SK-N-SH treated with all-trans-retinoic acid at 6 μM for 48 hours (cell line): Measurements from ENCODE around the gene FAM117B.
"Not testable (repeated sequence)": the region's sequence is repeated elsewhere in the genome, so short reads cannot be mapped to it uniquely, and the experiment has no call there.

ENCODE experiments used
- ATAC-seq: fragments of 200-7000 bp; cut with Tn5 transposase; 3 replicates; pipeline ENCODE4 v1.9.1; 2020; ENCODE audit warnings: mild to moderate bottlenecking, moderate library complexity
- BACH2 ChIP-seq: fragments of 250-450 bp; sonication (Bioruptor Pico); IDR thresholded peaks from 2 replicates; pipeline ENCODE4 v1.9.0; 2021; ENCODE audit warnings: mild to moderate bottlenecking, borderline replicate concordance
- CSDC2 ChIP-seq: fragments of 250-450 bp; sonication (Bioruptor Pico); IDR thresholded peaks from 2 replicates; pipeline ENCODE4 v1.5.0; 2020; ENCODE audit warnings: mild to moderate bottlenecking, moderate library complexity
- CSRNP3 ChIP-seq: fragments of 250-450 bp; sonication (Bioruptor Pico); IDR thresholded peaks from 2 replicates; pipeline ENCODE4 v1.5.1; 2021; ENCODE audit warnings: mild to moderate bottlenecking, moderate library complexity
- ESRRG ChIP-seq: fragments of 250-450 bp; sonication (Bioruptor Pico); IDR thresholded peaks from 2 replicates; pipeline ENCODE4 v1.6.1; 2021; ENCODE audit warnings: mild to moderate bottlenecking
- GLIS3 ChIP-seq: fragments of 250-450 bp; sonication (Bioruptor Pico); IDR thresholded peaks from 2 replicates; pipeline ENCODE4 v1.5.0; 2020; ENCODE audit warnings: mild to moderate bottlenecking, moderate library complexity
- ISL1 ChIP-seq: fragments of 250-450 bp; sonication (Bioruptor Pico); IDR thresholded peaks from 2 replicates; pipeline ENCODE4 v2.1.2; 2022; ENCODE audit warnings: mild to moderate bottlenecking, moderate library complexity
- OSR1 ChIP-seq: fragments of 250-450 bp; sonication (Bioruptor Pico); IDR thresholded peaks from 2 replicates; pipeline ENCODE4 v1.8.0; 2022; ENCODE audit warnings: moderate library complexity, mild to moderate bottlenecking, inconsistent platforms
- PPARA ChIP-seq: fragments of 250-450 bp; sonication (Bioruptor Pico); IDR thresholded peaks from 2 replicates; pipeline ENCODE4 v1.5.0; 2020; ENCODE audit warnings: mild to moderate bottlenecking, borderline replicate concordance
- RARB ChIP-seq: fragments of 250-450 bp; sonication (Bioruptor Pico); IDR thresholded peaks from 2 replicates; pipeline ENCODE4 v1.8.0; 2021; ENCODE audit warnings: mild to moderate bottlenecking, moderate library complexity
- SNAI2 ChIP-seq: fragments of 250-450 bp; sonication (Bioruptor Pico); IDR thresholded peaks from 2 replicates; pipeline ENCODE4 v1.5.0; 2020; ENCODE audit warnings: mild to moderate bottlenecking, moderate library complexity
- TCF4 ChIP-seq: fragments of 250-450 bp; sonication (Bioruptor Pico); IDR thresholded peaks from 2 replicates; pipeline ENCODE4 v1.8.0; 2021; ENCODE audit warnings: mild to moderate bottlenecking, moderate library complexity, borderline replicate concordance
- TOX ChIP-seq: fragments of 250-450 bp; sonication (Bioruptor Pico); IDR thresholded peaks from 2 replicates; pipeline ENCODE4 v1.8.0; 2021; ENCODE audit warnings: mild to moderate bottlenecking, moderate library complexity, borderline replicate concordance
- ZC3H10 ChIP-seq: fragments of 250-450 bp; sonication (Bioruptor Pico); IDR thresholded peaks from 2 replicates; pipeline ENCODE4 v1.5.1; 2021; ENCODE audit warnings: mild to moderate bottlenecking, moderate library complexity
- ZFP3 ChIP-seq: fragments of 250-450 bp; sonication (Bioruptor Pico); IDR thresholded peaks from 2 replicates; pipeline ENCODE4 v1.5.0; 2020; ENCODE audit warnings: mild to moderate bottlenecking, moderate library complexity
- ZFP30 ChIP-seq: fragments of 450-650 bp; formaldehyde crosslinking; IDR thresholded peaks from 2 replicates; pipeline ENCODE4 v1.5.0; 2022; ENCODE audit warnings: mild to moderate bottlenecking, moderate library complexity
- ZNF565 ChIP-seq: fragments of 450-650 bp; formaldehyde crosslinking; conservative IDR thresholded peaks from 2 replicates; pipeline ENCODE4 v1.5.0; 2020; ENCODE audit warnings: low read depth, mild to moderate bottlenecking, moderate library complexity
- ZNF70 ChIP-seq: fragments of 450-650 bp; formaldehyde crosslinking; IDR thresholded peaks from 2 replicates; pipeline ENCODE4 v1.5.0; 2020; ENCODE audit warnings: mild to moderate bottlenecking, moderate library complexity
- ZNF8 ChIP-seq: fragments of 450-650 bp; formaldehyde crosslinking; IDR thresholded peaks from 2 replicates; pipeline ENCODE4 v1.5.0; 2020; ENCODE audit warnings: mild to moderate bottlenecking, moderate library complexity
- TF ChIP-seq, protein P1 (sequence below): fragments of 250-450 bp; sonication (Bioruptor Pico); IDR thresholded peaks from 2 replicates; pipeline ENCODE4 v1.8.0; 2021; ENCODE audit warnings: low read depth, mild to moderate bottlenecking, moderate library complexity, borderline replicate concordance
- TF ChIP-seq, protein P2 (sequence below): fragments of 250-450 bp; sonication (Bioruptor Pico); IDR thresholded peaks from 2 replicates; pipeline ENCODE4 v1.5.0; 2020; ENCODE audit warnings: mild to moderate bottlenecking, moderate library complexity
- TF ChIP-seq, protein P3 (sequence below): fragments of 250-450 bp; sonication (Bioruptor Pico); IDR thresholded peaks from 2 replicates; pipeline ENCODE4 v1.8.0; 2020; ENCODE audit warnings: mild to moderate bottlenecking, moderate library complexity, borderline replicate concordance

The FAM117B gene

DNA sequence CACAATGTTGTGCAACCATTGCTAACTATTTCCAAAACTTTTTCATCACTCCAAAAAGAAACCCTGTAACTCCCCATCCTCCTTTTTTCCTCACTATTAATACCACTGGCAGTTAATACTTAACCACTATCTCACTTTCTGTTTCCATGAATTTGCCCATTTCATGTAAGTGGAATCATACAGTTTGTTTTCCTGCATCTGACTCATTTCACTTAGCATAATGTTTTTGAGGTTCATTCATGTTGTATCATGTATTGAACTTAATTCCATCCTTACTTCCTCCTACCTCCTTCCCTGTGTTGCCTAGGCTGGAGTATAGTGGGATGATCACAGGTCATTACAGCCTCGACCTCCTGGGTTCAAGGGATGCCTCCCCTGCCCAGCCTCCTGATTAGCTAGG is 68.3 kb downstream of the FAM117B start:
- ATAC-seq, result no peak
- no peak for TF ChIP-seq OSR1 (CRISPR knock-in tag)

GRCh38 chr2:202704248-202704647 is 69.5 kb downstream of the FAM117B start:
- TF ChIP-seq ESRRG (CRISPR knock-in tag) (no peak), ZNF565 (CRISPR knock-in tag) (no peak), CSDC2 (CRISPR knock-in tag) (no peak), ZNF70 (no peak), CSRNP3 (CRISPR knock-in tag) (no peak), SNAI2 (no peak), TCF4 (no peak), ZFP3 (CRISPR knock-in tag) (no peak), TOX (no peak), GLIS3 (CRISPR knock-in tag) (no peak), ZNF8 (CRISPR knock-in tag) (no peak), OSR1 (CRISPR knock-in tag) (no peak), ZC3H10 (CRISPR knock-in tag) (no peak), ISL1 (no peak), PPARA (CRISPR knock-in tag) (no peak), BACH2 (CRISPR knock-in tag) (no peak), ZFP30 (CRISPR knock-in tag) (no peak), RARB (no peak)
- TF ChIP-seq, protein P1, sequence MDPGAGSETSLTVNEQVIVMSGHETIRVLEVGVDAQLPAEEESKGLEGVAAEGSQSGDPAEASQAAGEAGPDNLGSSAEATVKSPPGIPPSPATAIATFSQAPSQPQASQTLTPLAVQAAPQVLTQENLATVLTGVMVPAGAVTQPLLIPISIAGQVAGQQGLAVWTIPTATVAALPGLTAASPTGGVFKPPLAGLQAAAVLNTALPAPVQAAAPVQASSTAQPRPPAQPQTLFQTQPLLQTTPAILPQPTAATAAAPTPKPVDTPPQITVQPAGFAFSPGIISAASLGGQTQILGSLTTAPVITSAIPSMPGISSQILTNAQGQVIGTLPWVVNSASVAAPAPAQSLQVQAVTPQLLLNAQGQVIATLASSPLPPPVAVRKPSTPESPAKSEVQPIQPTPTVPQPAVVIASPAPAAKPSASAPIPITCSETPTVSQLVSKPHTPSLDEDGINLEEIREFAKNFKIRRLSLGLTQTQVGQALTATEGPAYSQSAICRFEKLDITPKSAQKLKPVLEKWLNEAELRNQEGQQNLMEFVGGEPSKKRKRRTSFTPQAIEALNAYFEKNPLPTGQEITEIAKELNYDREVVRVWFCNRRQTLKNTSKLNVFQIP (CRISPR knock-in tag), result no peak
- TF ChIP-seq, protein P2, sequence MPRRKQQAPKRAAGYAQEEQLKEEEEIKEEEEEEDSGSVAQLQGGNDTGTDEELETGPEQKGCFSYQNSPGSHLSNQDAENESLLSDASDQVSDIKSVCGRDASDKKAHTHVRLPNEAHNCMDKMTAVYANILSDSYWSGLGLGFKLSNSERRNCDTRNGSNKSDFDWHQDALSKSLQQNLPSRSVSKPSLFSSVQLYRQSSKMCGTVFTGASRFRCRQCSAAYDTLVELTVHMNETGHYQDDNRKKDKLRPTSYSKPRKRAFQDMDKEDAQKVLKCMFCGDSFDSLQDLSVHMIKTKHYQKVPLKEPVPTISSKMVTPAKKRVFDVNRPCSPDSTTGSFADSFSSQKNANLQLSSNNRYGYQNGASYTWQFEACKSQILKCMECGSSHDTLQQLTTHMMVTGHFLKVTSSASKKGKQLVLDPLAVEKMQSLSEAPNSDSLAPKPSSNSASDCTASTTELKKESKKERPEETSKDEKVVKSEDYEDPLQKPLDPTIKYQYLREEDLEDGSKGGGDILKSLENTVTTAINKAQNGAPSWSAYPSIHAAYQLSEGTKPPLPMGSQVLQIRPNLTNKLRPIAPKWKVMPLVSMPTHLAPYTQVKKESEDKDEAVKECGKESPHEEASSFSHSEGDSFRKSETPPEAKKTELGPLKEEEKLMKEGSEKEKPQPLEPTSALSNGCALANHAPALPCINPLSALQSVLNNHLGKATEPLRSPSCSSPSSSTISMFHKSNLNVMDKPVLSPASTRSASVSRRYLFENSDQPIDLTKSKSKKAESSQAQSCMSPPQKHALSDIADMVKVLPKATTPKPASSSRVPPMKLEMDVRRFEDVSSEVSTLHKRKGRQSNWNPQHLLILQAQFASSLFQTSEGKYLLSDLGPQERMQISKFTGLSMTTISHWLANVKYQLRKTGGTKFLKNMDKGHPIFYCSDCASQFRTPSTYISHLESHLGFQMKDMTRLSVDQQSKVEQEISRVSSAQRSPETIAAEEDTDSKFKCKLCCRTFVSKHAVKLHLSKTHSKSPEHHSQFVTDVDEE (CRISPR knock-in tag), result no peak
- no peak for ATAC-seq

GRCh38 chr2:202705446-202706020 is 70.8 kb downstream of the FAM117B start:
- TF ChIP-seq ZNF8 (CRISPR knock-in tag) (no peak), TOX (no peak), ZFP3 (CRISPR knock-in tag) (no peak), BACH2 (CRISPR knock-in tag) (no peak)
- TF ChIP-seq, protein P3, sequence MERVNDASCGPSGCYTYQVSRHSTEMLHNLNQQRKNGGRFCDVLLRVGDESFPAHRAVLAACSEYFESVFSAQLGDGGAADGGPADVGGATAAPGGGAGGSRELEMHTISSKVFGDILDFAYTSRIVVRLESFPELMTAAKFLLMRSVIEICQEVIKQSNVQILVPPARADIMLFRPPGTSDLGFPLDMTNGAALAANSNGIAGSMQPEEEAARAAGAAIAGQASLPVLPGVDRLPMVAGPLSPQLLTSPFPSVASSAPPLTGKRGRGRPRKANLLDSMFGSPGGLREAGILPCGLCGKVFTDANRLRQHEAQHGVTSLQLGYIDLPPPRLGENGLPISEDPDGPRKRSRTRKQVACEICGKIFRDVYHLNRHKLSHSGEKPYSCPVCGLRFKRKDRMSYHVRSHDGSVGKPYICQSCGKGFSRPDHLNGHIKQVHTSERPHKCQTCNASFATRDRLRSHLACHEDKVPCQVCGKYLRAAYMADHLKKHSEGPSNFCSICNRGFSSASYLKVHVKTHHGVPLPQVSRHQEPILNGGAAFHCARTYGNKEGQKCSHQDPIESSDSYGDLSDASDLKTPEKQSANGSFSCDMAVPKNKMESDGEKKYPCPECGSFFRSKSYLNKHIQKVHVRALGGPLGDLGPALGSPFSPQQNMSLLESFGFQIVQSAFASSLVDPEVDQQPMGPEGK (CRISPR knock-in tag), result no peak
- no peak for ATAC-seq

DNA sequence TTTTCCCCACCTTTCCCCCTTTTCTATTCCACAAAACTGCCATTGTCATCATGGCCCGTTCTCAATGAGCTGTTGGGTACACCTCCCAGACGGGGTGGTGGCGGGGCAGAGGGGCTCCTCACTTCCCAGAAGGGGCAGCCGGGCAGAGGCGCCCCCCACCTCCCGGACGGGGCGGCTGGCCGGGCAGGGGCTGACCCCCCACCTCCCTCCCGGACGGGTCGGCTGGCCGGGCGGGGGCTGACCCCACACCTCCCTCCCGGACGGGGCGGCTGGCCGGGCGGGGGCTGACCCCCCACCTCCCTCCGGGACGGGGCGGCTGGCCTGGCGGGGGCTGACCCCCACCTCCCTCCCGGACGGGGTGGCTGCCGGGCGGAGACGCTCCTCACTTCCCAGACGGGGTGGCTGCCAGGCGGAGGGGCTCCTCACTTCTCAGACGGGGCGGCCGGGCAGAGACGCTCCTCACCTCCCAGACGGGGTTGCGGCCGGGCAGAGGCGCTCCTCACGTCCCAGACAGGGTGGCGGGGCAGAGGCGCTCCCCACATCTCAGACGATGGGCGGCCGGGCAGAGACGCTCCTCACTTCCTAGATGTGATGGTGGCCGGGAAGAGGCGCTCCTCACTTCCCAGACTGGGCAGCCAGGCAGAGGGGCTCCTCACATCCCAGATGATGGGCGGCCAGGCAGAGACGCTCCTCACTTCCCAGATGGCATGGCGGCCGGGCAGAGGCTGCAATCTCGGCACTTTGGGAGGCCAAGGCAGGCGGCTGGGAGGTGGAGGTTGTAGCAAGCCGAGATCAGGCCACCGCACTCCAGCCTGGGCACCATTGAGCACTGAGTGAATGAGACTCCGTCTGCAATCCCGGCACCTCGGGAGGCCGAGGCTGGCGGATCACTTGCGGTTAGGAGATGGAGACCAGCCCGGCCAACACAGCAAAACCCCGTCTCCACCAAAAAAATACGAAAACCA is 80.5 kb downstream of the FAM117B start:
- not testable (repeated sequence) for ATAC-seq
